HEK293 (cell line): ENCODE results near the gene SLC4A1.
"Not testable (repeated sequence)": the region's sequence is repeated elsewhere in the genome, so short reads cannot be mapped to it uniquely, and the experiment has no call there.

Experiments used
- ZNF132 ChIP-seq: fragments of 450-650 bp; formaldehyde crosslinking; IDR thresholded peaks from 2 replicates; pipeline ENCODE4 v1.5.1; 2017; ENCODE audit warnings: missing biosample characterization, missing genetic modification characterization, borderline replicate concordance
- ZNF670 ChIP-seq: fragments of 450-650 bp; formaldehyde crosslinking; IDR thresholded peaks from 2 replicates; pipeline ENCODE4 v1.5.1; 2016; ENCODE audit warnings: missing biosample characterization, missing genetic modification characterization, low read depth
- ZSCAN30 ChIP-seq: fragments of 450-650 bp; IDR thresholded peaks from 2 replicates; pipeline ENCODE4 v1.5.1; 2018; ENCODE audit warnings: missing biosample characterization, mild to moderate bottlenecking, missing genetic modification characterization, moderate library complexity

DNA sequence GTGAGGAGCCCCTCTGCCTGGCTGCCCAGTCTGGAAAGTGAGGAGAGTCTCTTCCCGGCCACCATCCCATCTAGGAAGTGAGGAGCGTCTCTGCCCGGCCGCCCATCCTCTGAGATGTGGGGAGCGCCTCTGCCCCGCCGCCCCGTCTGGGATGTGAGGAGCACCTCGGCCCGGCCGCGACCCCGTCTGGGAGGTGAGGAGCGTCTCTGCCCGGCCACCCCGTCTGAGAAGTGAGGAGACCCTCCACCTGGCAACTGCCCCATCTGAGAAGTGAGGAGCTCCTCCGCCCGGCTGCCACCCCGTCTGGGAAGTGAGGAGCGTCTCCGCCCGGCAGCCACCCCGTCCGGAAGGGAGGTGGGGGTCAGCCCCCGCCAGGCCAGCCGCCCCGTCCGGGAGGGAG, 30.0 kb downstream of the SLC4A1 start:
- TF ChIP-seq ZNF132, ZSCAN30, ZNF670 (tag by site-specific recombination): not testable (repeated sequence)
